ENCODE results near the gene RNF223.
"Not testable (repeated sequence)": the region's sequence is repeated elsewhere in the genome, so short reads cannot be mapped to it uniquely, and the experiment has no call there.

- TF ChIP-seq POLR2A, TAF1, POLR2AphosphoS5, SPI1, POU2F2 (IDR thresholded peaks at IDR 0.05; ENCODE audit: low read depth, low read length): not testable (repeated sequence)
- peak; percentile 31 for TF ChIP-seq PAX5 (IDR thresholded peaks at IDR 0.05; ENCODE audit: insufficient read depth, low read length, severe bottlenecking)
Measured at GRCh38 chr1:1057769-1058087, 16.4 kb downstream of the RNF223 start.

Measured in GM12891 (cell line).